H1 (cell line): Measurements from ENCODE around the gene MRPS34. TPM values are rescaled to one million over a fixed set of nuclear protein-coding genes. Genes with fewer than 3 reads are reported as not detected.

ENCODE experiments used
- CTCF ChIA-PET: fragments of 300-600 bp; sonication (Branson Sonifier 250); formaldehyde crosslinking; loops from one replicate; lab custom pipeline; 2021; ENCODE audit not compliant: partially characterized antibody; lab: Charles Lee
- POLR2A ChIA-PET: fragments of 300-600 bp; sonication (Branson Sonifier 250); formaldehyde crosslinking; loops from one replicate; lab custom pipeline; 2021; ENCODE audit warnings: inconsistent platforms; ENCODE audit not compliant: partially characterized antibody; lab: Charles Lee
- DNase-seq, 2 experiments: peaks; one replicate each; pipeline versions ENCODE4 v3.0.0 to v3.0.0-alpha.2; 2010 to 2022; ENCODE audit warnings: low spot score in 2 of 2, low read depth in 1 of 2, mixed read lengths in 1 of 2
- FAIRE-seq: peaks from 2 replicates; lab custom pipeline; 2011; peaks lifted over from hg19 to GRCh38; lab: Jason Lieb, UNC
- H2AFZ ChIP-seq: 2 replicates; pipeline ENCODE4 v1.8.1; 2012; ENCODE audit warnings: low read length, inconsistent platforms
- H2AK5ac ChIP-seq: 2 replicates; pipeline ENCODE4 v1.6.1; 2013; ENCODE audit warnings: low read depth, low read length
- H2BK120ac ChIP-seq: replicated peaks from 2 replicates; pipeline ENCODE3; 2013; ENCODE audit warnings: low read depth, low read length, inconsistent platforms
- H2BK12ac ChIP-seq: 2 replicates; pipeline ENCODE4 v1.6.1; 2013; ENCODE audit warnings: low read depth, low read length
- H2BK15ac ChIP-seq: 2 replicates; pipeline ENCODE4 v1.6.1; 2013; ENCODE audit warnings: low read length
- H2BK20ac ChIP-seq: 2 replicates; pipeline ENCODE4 v1.6.1; 2013; ENCODE audit warnings: low read length
- H2BK5ac ChIP-seq: 2 replicates; pipeline ENCODE4 v1.6.1; 2013; ENCODE audit warnings: low read depth, low read length
- H3K14ac ChIP-seq: 2 replicates; pipeline ENCODE4 v1.6.1; 2013; ENCODE audit warnings: inconsistent platforms; ENCODE audit not compliant: insufficient read length
- H3K18ac ChIP-seq: 2 replicates; pipeline ENCODE4 v1.6.1; 2013; ENCODE audit warnings: low read length; ENCODE audit errors: extremely low read depth
- H3K23ac ChIP-seq: 2 replicates; pipeline ENCODE4 v1.6.1; 2013; ENCODE audit warnings: inconsistent platforms; ENCODE audit not compliant: insufficient read length
- H3K23me2 ChIP-seq: 2 replicates; pipeline ENCODE4 v1.6.1; 2013; ENCODE audit warnings: low read depth, low read length
- H3K27ac ChIP-seq: 2 replicates; pipeline ENCODE4 v1.6.1; 2011; ENCODE audit warnings: low read depth, low read length, inconsistent platforms
- H3K27me3 ChIP-seq, 4 experiments: replicated peaks in 1 of 4; 1 replicate in 1 of 4; 2 replicates in 3 of 4; pipeline versions ENCODE4 v1.6.1 to v1.8.1; 2011 to 2013; ENCODE audit warnings: low read length in 3 of 4, mild to moderate bottlenecking in 3 of 4, inconsistent platforms in 2 of 4, mixed read lengths in 2 of 4, moderate library complexity in 1 of 4; ENCODE audit not compliant: control insufficient read depth in 3 of 4, insufficient read depth in 3 of 4; ENCODE audit errors: extremely low read depth in 1 of 4
- H3K36me3 ChIP-seq, 4 experiments: 2 replicates each; pipeline versions ENCODE4 v1.6.1 to v1.8.1; 2011 to 2013; ENCODE audit warnings: mild to moderate bottlenecking in 4 of 4, low read length in 3 of 4, moderate library complexity in 2 of 4, control low read depth in 1 of 4, inconsistent platforms in 1 of 4; ENCODE audit not compliant: insufficient read depth in 4 of 4, control insufficient read depth in 2 of 4
- H3K4ac ChIP-seq: replicated peaks from 2 replicates; pipeline ENCODE3; 2013; ENCODE audit warnings: low read length, low read depth, mixed read lengths, inconsistent platforms; ENCODE audit not compliant: insufficient read length
- H3K4me1 ChIP-seq, 4 experiments: replicated peaks in 1 of 4; 1 replicate in 1 of 4; 2 replicates in 3 of 4; pipeline versions ENCODE4 v1.6.1 to v1.8.1; 2011 to 2013; ENCODE audit warnings: low read length in 3 of 4, inconsistent platforms in 2 of 4, mixed read lengths in 1 of 4; ENCODE audit not compliant: insufficient read depth in 4 of 4, control insufficient read depth in 3 of 4
- H3K4me2 ChIP-seq, 2 experiments: 2 replicates each; pipeline versions ENCODE4 v1.6.1 to v1.8.1; 2011 to 2013; ENCODE audit warnings: low read depth in 2 of 2, low read length in 2 of 2, control low read depth in 1 of 2, inconsistent platforms in 1 of 2, mild to moderate bottlenecking in 1 of 2; ENCODE audit not compliant: insufficient read depth in 1 of 2
- H3K4me3 ChIP-seq, 4 experiments: fragments of 200-600, 300-600 bp in 1 of 4; sonication (generic), shearing (Covaris generic), sonication (Bioruptor Twin) in 1 of 4; 2 replicates each; pipeline versions ENCODE4 v1.5.1 to v1.8.1; 2011 to 2016; ENCODE audit warnings: low read length in 4 of 4, low read depth in 3 of 4, control low read depth in 2 of 4, inconsistent platforms in 2 of 4, mild to moderate bottlenecking in 2 of 4, mixed read lengths in 1 of 4, moderate library complexity in 1 of 4; ENCODE audit not compliant: insufficient read depth in 2 of 4; ENCODE audit errors: extremely low read depth in 1 of 4
- H3K56ac ChIP-seq: replicated peaks from 2 replicates; pipeline ENCODE3; 2013; ENCODE audit warnings: low read depth, mild to moderate bottlenecking, mixed read lengths, low read length, inconsistent platforms; ENCODE audit not compliant: insufficient read length
- H3K79me1 ChIP-seq: 2 replicates; pipeline ENCODE4 v1.6.1; 2013; ENCODE audit warnings: low read depth, low read length, control low read depth
- H3K79me2 ChIP-seq, 2 experiments: 2 replicates each; pipeline versions ENCODE4 v1.6.1 to v1.8.1; 2012 to 2013; ENCODE audit warnings: low read length in 2 of 2, mild to moderate bottlenecking in 2 of 2, inconsistent platforms in 1 of 2; ENCODE audit not compliant: insufficient read depth in 2 of 2, control insufficient read depth in 1 of 2
- H3K9ac ChIP-seq, 4 experiments: replicated peaks in 1 of 4; 1 replicate in 1 of 4; 2 replicates in 3 of 4; pipeline versions ENCODE4 v1.6.1 to v1.8.1; 2011 to 2013; ENCODE audit warnings: low read depth in 3 of 4, low read length in 3 of 4, control low read depth in 2 of 4, mild to moderate bottlenecking in 2 of 4, moderate library complexity in 2 of 4, inconsistent platforms in 1 of 4; ENCODE audit errors: extremely low read depth in 1 of 4
- H3K9me3 ChIP-seq, 2 experiments: 2 replicates each; pipeline versions ENCODE4 v1.6.1 to v1.8.1; 2012 to 2013; ENCODE audit warnings: mild to moderate bottlenecking in 2 of 2, moderate library complexity in 2 of 2, control low read depth in 1 of 2, inconsistent platforms in 1 of 2, low read depth in 1 of 2, low read length in 1 of 2, mixed read lengths in 1 of 2; ENCODE audit not compliant: insufficient read depth in 2 of 2
- H4K20me1 ChIP-seq, 2 experiments: replicated peaks in 1 of 2; 2 replicates each; pipeline versions ENCODE3 to v1.8.1; 2011 to 2013; ENCODE audit warnings: inconsistent platforms in 2 of 2, low read length in 2 of 2, mild to moderate bottlenecking in 1 of 2; ENCODE audit not compliant: insufficient read depth in 2 of 2, control insufficient read depth in 1 of 2
- H4K5ac ChIP-seq: 2 replicates; pipeline ENCODE4 v1.6.1; 2013; ENCODE audit warnings: low read length, low read depth, mixed read lengths, inconsistent platforms; ENCODE audit not compliant: insufficient read length
- H4K8ac ChIP-seq: 2 replicates; pipeline ENCODE4 v1.8.0; 2013; ENCODE audit warnings: mild to moderate bottlenecking, moderate library complexity, low read length, inconsistent platforms; ENCODE audit not compliant: insufficient read depth; ENCODE audit errors: extremely low read depth
- H4K91ac ChIP-seq: replicated peaks from 2 replicates; pipeline ENCODE3; 2013; ENCODE audit warnings: low read length, mixed read lengths, inconsistent platforms; ENCODE audit not compliant: insufficient read length
- ASH2L ChIP-seq: fragments of 200-600, 300-600 bp; sonication (generic); IDR thresholded peaks from one replicate; pipeline ENCODE4 v1.7.1; 2017; ENCODE audit warnings: low read length
- CHD2 ChIP-seq: IDR thresholded peaks from 2 replicates; pipeline ENCODE4 v1.6.1; 2012; ENCODE audit warnings: low read length, improper control_type of control experiment
- CTBP2 ChIP-seq: IDR thresholded peaks from 2 replicates; pipeline ENCODE4 v1.7.0; 2011; ENCODE audit warnings: borderline replicate concordance, mild to moderate bottlenecking, moderate library complexity, mixed read lengths, low read length; ENCODE audit not compliant: insufficient read depth, insufficient read length
- EGR1 ChIP-seq: IDR thresholded peaks from 2 replicates; pipeline ENCODE4 v1.6.1; 2011; ENCODE audit warnings: low read depth, low read length, borderline replicate concordance
- EP300 ChIP-seq, 2 experiments: IDR thresholded peaks; 1 replicate in 1 of 2; 2 replicates in 1 of 2; pipeline ENCODE4 v1.6.1; 2011 to 2012; ENCODE audit warnings: low read depth in 2 of 2, low read length in 2 of 2, mild to moderate bottlenecking in 2 of 2, borderline replicate concordance in 1 of 2, inconsistent platforms in 1 of 2, moderate library complexity in 1 of 2
- EZH2 ChIP-seq: fragments of 200-600 bp; sonication (generic); IDR thresholded peaks from 2 replicates; pipeline ENCODE4 v1.7.1; 2012; ENCODE audit warnings: low read depth, mild to moderate bottlenecking, moderate library complexity, low read length, inconsistent platforms; ENCODE audit not compliant: severe bottlenecking
- GTF2F1 ChIP-seq: IDR thresholded peaks from 2 replicates; pipeline ENCODE4 v1.6.1; 2012; ENCODE audit warnings: low read depth, low read length, improper control_type of control experiment, borderline replicate concordance
- JUN ChIP-seq: IDR thresholded peaks from 2 replicates; pipeline ENCODE4 v1.6.1; 2011; ENCODE audit warnings: low read depth, mild to moderate bottlenecking, improper control_type of control experiment, low read length
- PHF8 ChIP-seq: fragments of 200-600 bp; sonication (generic); conservative IDR thresholded peaks from 2 replicates; pipeline ENCODE4 v1.7.1; 2012; ENCODE audit warnings: low read depth, mild to moderate bottlenecking, inconsistent platforms, low read length, moderate library complexity
- SIN3A ChIP-seq, 2 experiments: IDR thresholded peaks in 1 of 2; conservative IDR thresholded peaks in 1 of 2; 2 replicates each; pipeline ENCODE4 v1.6.1; 2011 to 2012; ENCODE audit warnings: low read length in 2 of 2, improper control_type of control experiment in 1 of 2, low read depth in 1 of 2, mild to moderate bottlenecking in 1 of 2
- SP2 ChIP-seq: IDR thresholded peaks from 2 replicates; pipeline ENCODE4 v1.6.1; 2012; ENCODE audit warnings: mild to moderate bottlenecking, low read length, inconsistent platforms
- WGBS, 2 experiments: shearing (Covaris generic) in 1 of 2; methylation state at CpG; one replicate each; pipeline versions ENCODE4 v1.1.6 to v1.1.7; 2013 to 2015; ENCODE audit warnings: low lambda C conversion rate in 2 of 2, mixed read lengths in 2 of 2, inconsistent platforms in 1 of 2, low coverage in 1 of 2, missing lambda C conversion rate in 1 of 2; ENCODE audit not compliant: insufficient replicate concordance in 2 of 2, insufficient coverage in 1 of 2, insufficient read length in 1 of 2; ENCODE audit errors: extremely low coverage in 1 of 2, missing lambda C conversion rate in 1 of 2; 5-methylcytosine and 5-hydroxymethylcytosine counted together
- polyA plus RNA-seq, 7 experiments: library from polyadenylated mRNA; depleted of rRNA in 3 of 7; stranded (reverse) in 5 of 7; unstranded in 2 of 7; fragments of >200 nt in 5 of 7; fragments of 200-250 nt in 2 of 7; gene quantifications; 1 replicate in 5 of 7; 2 replicates in 1 of 7; 4 replicates in 1 of 7; pipeline versions ENCODE4 v1.2.1 to v1.2.3, GENCODE V29; 2011 to 2013; ENCODE audit warnings: missing spikeins in 2 of 7, mixed read lengths in 2 of 7
- total RNA-seq: library from RNA; stranded (reverse); fragmentation: NEBNext Ultra II Directional; extraction: Animal tissue kit (Norgen Biotek cat#: 25700); gene quantifications from 2 replicates; pipeline ENCODE4 v1.2.1, GENCODE V29; 2021

Gene MRPS34
- total and polyA plus RNA-seq, 2 of the 8 experiments (the other 6 are each of a cell fraction or from before 2014, with no cell fraction given) = 168 to 252 TPM

GRCh38 chr16:1779741-1780676 lies 7.1 kb upstream of the MRPS34 start:
- Histone ChIP-seq H3K4me2 (no peak overlapping the region), H2BK12ac (no peak overlapping the region), H3K4ac (no peak overlapping the region), H3K79me2 (peaks cover 0 to 16% of the 10 kb centered on the region in 2 experiments; a peak in 2 of 4 replicates), H3K56ac (no peak overlapping the region), H2AFZ (no peak overlapping the region), H4K5ac (no peak overlapping the region), H2BK5ac (no peak overlapping the region), H3K23me2 (peaks cover 3% of the 10 kb centered on the region; the same call in 1 of the 2 replicates), H2AK5ac (no peak overlapping the region), H2BK15ac (no peak overlapping the region), H4K8ac (no peak overlapping the region), H2BK20ac (no peak overlapping the region), H3K9ac (no peak overlapping the region), H4K91ac (no peak overlapping the region), H3K4me3 (no peak overlapping the region), H2BK120ac (no peak overlapping the region), H3K27me3 (no peaks in the 10 kb centered on the region), H3K23ac (no peak overlapping the region), H4K20me1 (peaks cover 5 to 29% of the 10 kb centered on the region in 2 experiments), H3K14ac (no peak overlapping the region), H3K36me3 (peaks cover 0 to 22% (median 9%) of the 10 kb centered on the region in 4 experiments; a peak in 5 of 8 replicates), H3K18ac (no peak overlapping the region), H3K27ac (no peak overlapping the region), H3K4me1 (peaks cover 0 to 7% (median 4%) of the 10 kb centered on the region in 4 experiments; a peak in 5 of 7 replicates), H3K79me1 (peaks cover 9% of the 10 kb centered on the region), H3K9me3 (no peaks in the 10 kb centered on the region)
- DNase-seq = no peak
- WGBS, 2 experiments = 92% methylated on average over 23 of the region's 27 CpGs; no CpG with 5 or more reads in 1 of the 2 experiments
- POLR2A ChIA-PET = interaction anchor here (0.5 to 12.0 kb wide), 11 partner anchors 9 to 512 kb away, joined by 3 to 246 read pairs (median 5); partner anchors contain the start of genes EME2, IGFALS, JPT2 and MRPS34
- no peak for FAIRE-seq
- CTCF ChIA-PET = interaction anchor here (0.8 to 1.2 kb wide), 2 partner anchors 43 to 105 kb away, joined by 3 read pairs; no protein-coding TSS in a partner anchor
- TF ChIP-seq GTF2F1 = no peak
- TF ChIP-seq EZH2 = no peak
- TF ChIP-seq EGR1 = no peak
- TF ChIP-seq SIN3A (conservative IDR thresholded peaks at IDR 0.05 in 1 of 2, IDR thresholded peaks at IDR 0.05 in 1 of 2; ENCODE audit: low read depth in 1 of 2, low read length in 2 of 2) = no peak
- no peak for TF ChIP-seq PHF8
- TF ChIP-seq ASH2L = no peak
- no peak for TF ChIP-seq EP300 (IDR thresholded peaks at IDR 0.05; ENCODE audit: borderline replicate concordance in 1 of 2, low read depth in 2 of 2, low read length in 2 of 2)
- TF ChIP-seq SP2 = no peak
- TF ChIP-seq CTBP2 = no peak
- TF ChIP-seq CHD2 = no peak
- no peak for TF ChIP-seq JUN
